A549 (cell line): ENCODE results near the gene TSPEAR.

Experiments
- CEBPB ChIP-seq, 2 experiments: fragments of >200 bp in 1 of 2; sonication (Bioruptor Twin) in 1 of 2; formaldehyde crosslinking in 1 of 2; IDR thresholded peaks; 2 replicates each; pipeline ENCODE4 v1.6.1; 2012 to 2016
- EP300 ChIP-seq, 2 experiments: fragments of >200 bp; sonication (Bioruptor Twin); formaldehyde crosslinking; IDR thresholded peaks; 2 replicates in 1 of 2; 3 replicates in 1 of 2; pipeline ENCODE4 v1.6.1; 2016 to 2017
- ESRRA ChIP-seq: fragments of 150-350 bp; IDR thresholded peaks from 2 replicates; pipeline ENCODE4 v1.6.1; 2014; ENCODE audit warnings: mild to moderate bottlenecking, low read length, borderline replicate concordance
- JUNB ChIP-seq: fragments of >200 bp; sonication (Bioruptor Twin); formaldehyde crosslinking; IDR thresholded peaks from 2 replicates; pipeline ENCODE4 v1.6.1; 2016
- MAFK ChIP-seq: fragments of 450-650 bp; IDR thresholded peaks from 2 replicates; pipeline ENCODE4 v1.6.1; 2014; ENCODE audit not compliant: partially characterized antibody
- PHF8 ChIP-seq: fragments of 200-600 bp; sonication (generic); IDR thresholded peaks from 2 replicates; pipeline ENCODE4 v1.6.1; 2016; ENCODE audit warnings: low read depth, mild to moderate bottlenecking, antibody characterized with exemption, moderate library complexity, borderline replicate concordance
- POLR2A ChIP-seq: IDR thresholded peaks from 2 replicates; pipeline ENCODE4 v1.6.1; 2012; ENCODE audit warnings: mild to moderate bottlenecking, low read length
- RARB ChIP-seq: fragments of 250-450 bp; sonication (Bioruptor Pico); IDR thresholded peaks from 2 replicates; pipeline ENCODE4 v1.8.0; 2021; ENCODE audit warnings: mild to moderate bottlenecking, moderate library complexity
- RFX5 ChIP-seq: fragments of 450-650 bp; IDR thresholded peaks from 2 replicates; pipeline ENCODE4 v1.7.1; 2014; ENCODE audit warnings: antibody characterized with exemption, mild to moderate bottlenecking, moderate library complexity
- RNF2 ChIP-seq: fragments of 200-600 bp; sonication (generic); IDR thresholded peaks from 2 replicates; pipeline ENCODE4 v1.6.1; 2016; ENCODE audit warnings: low read depth, mild to moderate bottlenecking, antibody characterized with exemption, moderate library complexity, borderline replicate concordance
- TF ChIP-seq, protein P1 (sequence below): fragments of >200 bp; sonication (Bioruptor Twin); formaldehyde crosslinking; IDR thresholded peaks from 3 replicates; pipeline ENCODE4 v1.5.1; 2016
- TF ChIP-seq, protein P2 (sequence below): fragments of 250-450 bp; sonication (Bioruptor Pico); IDR thresholded peaks from 2 replicates; pipeline ENCODE4 v1.5.0; 2020; ENCODE audit warnings: low read depth, mild to moderate bottlenecking, moderate library complexity
- TF ChIP-seq, protein P3 (sequence below): fragments of 250-450 bp; sonication (Bioruptor Pico); IDR thresholded peaks from 2 replicates; pipeline ENCODE4 v1.5.0; 2021; ENCODE audit warnings: mild to moderate bottlenecking, moderate library complexity, borderline replicate concordance
- TF ChIP-seq, protein P4 (sequence below): IDR thresholded peaks from 2 replicates; pipeline ENCODE4 v1.6.1; 2012

DNA sequence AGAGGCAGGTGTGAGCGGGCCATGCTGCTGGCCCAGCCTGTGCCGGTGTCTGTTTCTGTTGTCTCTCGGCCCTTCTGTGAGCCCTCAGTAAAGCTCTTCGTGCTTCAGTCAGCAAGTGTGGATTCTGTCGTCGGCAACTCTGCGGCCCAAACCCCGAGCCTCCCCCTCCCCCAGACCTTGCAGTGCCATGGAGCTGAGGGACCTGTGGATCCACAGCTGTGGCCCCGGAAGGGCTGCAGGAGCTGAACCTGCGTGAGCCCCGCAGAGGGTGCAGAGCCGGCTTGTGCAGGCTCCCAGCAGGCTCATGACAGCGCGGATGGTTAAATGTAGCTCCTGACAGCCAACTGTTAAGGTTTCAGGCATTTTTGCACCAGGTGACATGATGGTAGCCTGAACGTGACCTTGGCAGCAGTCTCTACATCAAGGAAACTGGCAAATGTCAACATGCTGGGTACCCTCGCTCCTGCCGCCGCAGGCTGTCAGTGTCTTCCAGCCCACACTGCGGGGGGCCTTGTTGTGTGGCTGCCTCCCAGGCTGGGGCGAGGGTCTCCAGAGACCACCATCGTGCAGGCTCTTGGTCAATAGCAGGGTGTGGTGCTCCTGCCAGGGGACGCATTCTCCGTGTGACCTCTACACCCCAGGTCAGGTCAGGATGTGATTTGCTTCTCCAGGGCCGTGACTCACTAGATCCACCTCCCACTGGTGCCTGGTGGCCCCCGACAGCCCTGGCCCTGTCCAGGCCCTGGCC, 249.1 kb downstream of the TSPEAR start:
- no peak for TF ChIP-seq RARB (CRISPR knock-in tag)
- TF ChIP-seq, protein P1, sequence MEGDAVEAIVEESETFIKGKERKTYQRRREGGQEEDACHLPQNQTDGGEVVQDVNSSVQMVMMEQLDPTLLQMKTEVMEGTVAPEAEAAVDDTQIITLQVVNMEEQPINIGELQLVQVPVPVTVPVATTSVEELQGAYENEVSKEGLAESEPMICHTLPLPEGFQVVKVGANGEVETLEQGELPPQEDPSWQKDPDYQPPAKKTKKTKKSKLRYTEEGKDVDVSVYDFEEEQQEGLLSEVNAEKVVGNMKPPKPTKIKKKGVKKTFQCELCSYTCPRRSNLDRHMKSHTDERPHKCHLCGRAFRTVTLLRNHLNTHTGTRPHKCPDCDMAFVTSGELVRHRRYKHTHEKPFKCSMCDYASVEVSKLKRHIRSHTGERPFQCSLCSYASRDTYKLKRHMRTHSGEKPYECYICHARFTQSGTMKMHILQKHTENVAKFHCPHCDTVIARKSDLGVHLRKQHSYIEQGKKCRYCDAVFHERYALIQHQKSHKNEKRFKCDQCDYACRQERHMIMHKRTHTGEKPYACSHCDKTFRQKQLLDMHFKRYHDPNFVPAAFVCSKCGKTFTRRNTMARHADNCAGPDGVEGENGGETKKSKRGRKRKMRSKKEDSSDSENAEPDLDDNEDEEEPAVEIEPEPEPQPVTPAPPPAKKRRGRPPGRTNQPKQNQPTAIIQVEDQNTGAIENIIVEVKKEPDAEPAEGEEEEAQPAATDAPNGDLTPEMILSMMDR, result no peak
- no peak for TF ChIP-seq EP300 (IDR thresholded peaks at IDR 0.05)
- no peak for TF ChIP-seq ESRRA
- TF ChIP-seq MAFK, result no peak
- TF ChIP-seq, protein P2, sequence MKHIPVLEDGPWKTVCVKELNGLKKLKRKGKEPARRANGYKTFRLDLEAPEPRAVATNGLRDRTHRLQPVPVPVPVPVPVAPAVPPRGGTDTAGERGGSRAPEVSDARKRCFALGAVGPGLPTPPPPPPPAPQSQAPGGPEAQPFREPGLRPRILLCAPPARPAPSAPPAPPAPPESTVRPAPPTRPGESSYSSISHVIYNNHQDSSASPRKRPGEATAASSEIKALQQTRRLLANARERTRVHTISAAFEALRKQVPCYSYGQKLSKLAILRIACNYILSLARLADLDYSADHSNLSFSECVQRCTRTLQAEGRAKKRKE (CRISPR knock-in tag), result no peak
- TF ChIP-seq, protein P3, sequence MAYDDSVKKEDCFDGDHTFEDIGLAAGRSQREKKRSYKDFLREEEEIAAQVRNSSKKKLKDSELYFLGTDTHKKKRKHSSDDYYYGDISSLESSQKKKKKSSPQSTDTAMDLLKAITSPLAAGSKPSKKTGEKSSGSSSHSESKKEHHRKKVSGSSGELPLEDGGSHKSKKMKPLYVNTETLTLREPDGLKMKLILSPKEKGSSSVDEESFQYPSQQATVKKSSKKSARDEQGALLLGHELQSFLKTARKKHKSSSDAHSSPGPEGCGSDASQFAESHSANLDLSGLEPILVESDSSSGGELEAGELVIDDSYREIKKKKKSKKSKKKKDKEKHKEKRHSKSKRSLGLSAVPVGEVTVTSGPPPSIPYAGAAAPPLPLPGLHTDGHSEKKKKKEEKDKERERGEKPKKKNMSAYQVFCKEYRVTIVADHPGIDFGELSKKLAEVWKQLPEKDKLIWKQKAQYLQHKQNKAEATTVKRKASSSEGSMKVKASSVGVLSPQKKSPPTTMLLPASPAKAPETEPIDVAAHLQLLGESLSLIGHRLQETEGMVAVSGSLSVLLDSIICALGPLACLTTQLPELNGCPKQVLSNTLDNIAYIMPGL (CRISPR knock-in tag), result no peak
- TF ChIP-seq RFX5, result no peak
- TF ChIP-seq RNF2, result no peak
- no peak for TF ChIP-seq POLR2A
- TF ChIP-seq JUNB, result no peak
- TF ChIP-seq PHF8, result no peak
- no peak for TF ChIP-seq CEBPB (IDR thresholded peaks at IDR 0.05)
- TF ChIP-seq, protein P4, sequence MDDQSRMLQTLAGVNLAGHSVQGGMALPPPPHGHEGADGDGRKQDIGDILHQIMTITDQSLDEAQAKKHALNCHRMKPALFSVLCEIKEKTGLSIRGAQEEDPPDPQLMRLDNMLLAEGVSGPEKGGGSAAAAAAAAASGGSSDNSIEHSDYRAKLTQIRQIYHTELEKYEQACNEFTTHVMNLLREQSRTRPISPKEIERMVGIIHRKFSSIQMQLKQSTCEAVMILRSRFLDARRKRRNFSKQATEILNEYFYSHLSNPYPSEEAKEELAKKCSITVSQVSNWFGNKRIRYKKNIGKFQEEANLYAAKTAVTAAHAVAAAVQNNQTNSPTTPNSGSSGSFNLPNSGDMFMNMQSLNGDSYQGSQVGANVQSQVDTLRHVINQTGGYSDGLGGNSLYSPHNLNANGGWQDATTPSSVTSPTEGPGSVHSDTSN, result no peak
